HG02678 (cell line): Measurements from ENCODE around the gene RYR2.
"Not testable (repeated sequence)": the region's sequence is repeated elsewhere in the genome, so short reads cannot be mapped to it uniquely, and the experiment has no call there.

ENCODE experiments used
- ATAC-seq: cut with Tn5 transposase; IDR thresholded peaks from one replicate; pipeline ENCODE4 v1.9.1; 2021; ENCODE audit warnings: mild to moderate bottlenecking, moderate library complexity; ENCODE audit not compliant: unreplicated experiment

RYR2 gene

DNA sequence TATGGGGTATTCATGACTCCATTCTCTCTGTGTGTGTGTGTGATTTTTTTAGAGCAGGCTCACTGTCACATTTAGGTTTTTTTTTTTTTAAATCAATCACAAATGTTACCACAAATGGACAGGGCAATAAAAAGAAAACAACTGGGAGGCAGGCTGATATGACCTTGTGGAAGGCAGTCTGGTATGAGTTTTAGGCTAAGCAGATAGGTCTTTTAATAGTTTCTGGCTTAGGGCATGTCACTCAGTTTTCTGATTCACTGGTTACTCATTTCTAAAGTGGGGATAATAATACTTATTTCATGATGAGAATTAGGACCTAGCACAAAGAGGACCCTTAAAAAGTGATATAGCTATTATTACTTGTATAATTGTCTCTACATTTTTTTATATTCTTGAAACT is 278.9 kb downstream of the RYR2 start:
- ATAC-seq: no peak

DNA sequence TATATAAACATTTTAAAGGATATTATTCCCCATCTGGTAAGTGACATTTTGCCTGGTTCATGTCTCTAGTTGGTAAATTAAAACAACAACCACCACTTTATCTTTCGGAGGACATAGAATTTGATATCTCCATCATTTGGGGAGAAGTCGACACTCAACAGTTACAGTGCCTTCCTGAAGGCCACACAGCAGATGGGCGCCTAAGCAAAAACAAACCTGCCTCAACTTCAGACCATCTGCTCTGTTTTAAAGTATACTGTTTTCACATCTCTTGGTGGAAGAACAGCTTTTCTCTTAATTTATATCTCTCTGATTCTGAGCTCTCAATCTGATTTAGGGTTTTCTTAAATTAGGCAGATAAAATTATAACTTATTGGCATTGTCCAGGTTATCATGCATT is 282.2 kb downstream of the RYR2 start:
- ATAC-seq: no peak

DNA sequence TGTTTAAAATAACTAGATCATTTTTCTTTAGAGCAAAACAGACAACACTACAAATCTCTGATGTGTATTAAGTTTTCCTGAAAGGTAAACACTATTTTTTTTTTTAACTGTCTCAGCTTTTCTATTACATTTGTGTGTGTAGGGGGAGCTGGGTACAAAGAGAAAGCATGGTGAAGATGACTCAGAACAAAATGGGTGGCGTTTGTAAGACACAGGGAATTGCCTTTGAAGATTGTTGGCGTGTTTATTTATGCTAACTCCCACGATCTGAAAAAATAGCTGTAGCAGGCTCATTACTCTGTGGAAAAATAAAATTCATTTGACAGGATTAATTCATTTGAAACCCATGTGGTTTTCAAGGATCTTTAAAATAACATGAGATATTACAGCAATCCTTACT is 285.1 kb downstream of the RYR2 start:
- no peak for ATAC-seq

DNA sequence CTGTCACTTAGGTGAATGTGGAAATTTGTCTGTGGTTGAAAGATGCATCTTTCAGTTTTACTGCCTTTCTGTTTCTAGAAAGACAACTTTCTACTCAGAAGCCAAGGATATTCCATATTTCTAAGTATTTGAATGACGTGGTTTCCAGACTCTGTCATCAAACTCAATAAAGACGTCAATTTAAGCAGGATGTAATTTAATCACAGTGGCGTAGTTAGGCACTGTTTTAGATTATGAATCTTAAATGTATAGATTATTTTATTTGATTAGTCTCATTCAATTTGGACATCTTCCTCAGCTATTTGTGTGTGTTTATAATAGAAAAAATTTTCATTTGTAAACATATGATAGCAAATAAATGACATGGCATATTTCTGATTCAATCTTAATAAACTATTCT is 298.9 kb downstream of the RYR2 start:
- ATAC-seq: no peak

DNA sequence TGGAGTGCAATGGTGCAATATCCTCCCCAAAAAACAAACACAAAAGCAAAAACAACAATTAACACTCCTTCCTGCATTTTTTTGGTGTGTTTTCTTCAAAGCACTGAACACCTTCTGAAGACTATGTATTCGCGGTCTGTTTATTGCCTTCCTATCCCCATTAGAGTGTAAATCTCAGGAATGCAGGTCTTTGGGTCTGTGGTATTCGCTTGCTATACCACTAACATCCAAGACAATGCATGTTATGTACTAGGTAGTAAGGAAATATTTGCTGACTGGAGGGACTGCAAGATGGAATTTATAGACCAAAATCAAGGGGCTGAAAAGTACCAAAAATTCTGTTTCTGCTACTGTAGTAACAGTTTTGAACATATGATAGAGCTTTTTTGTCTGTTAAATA is 299.4 kb downstream of the RYR2 start:
- ATAC-seq: no peak

DNA sequence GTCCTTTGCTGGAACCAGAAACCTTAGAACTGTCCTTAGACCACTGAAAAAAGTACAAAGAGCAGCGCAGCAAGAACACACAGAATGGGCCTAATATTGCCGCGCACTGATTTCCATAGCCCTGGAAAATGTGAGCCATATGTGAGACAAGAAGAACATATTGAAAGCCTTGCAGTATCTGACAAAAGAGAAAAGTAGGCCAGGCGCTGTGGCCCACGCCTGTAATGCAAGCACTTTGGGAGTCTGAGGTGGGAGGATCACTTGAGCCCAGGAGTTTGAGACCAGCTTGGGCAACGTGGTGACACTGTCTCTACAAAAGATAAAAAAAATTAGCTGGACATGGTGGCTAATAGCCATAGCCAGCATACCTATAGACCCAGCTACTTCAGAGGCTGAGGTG is 300.7 kb downstream of the RYR2 start:
- ATAC-seq: no peak

DNA sequence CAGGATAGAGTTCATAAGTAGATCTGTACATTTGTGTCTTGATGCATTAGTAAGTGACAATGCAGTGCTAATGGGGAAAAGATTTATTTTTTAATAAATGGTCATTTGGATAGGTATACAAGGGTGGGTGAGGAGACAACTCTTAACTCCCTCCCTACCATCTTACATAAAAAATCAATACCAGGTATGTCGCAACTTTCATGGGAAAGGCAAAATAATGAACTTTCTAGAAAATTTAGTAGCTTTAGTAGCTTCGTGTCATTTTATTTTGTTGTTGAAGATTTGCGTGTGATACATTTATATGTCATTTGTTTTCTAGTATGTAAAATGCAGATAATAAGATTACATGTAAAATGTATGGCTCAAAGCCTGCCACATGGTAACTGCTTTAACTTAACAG is 310.8 kb downstream of the RYR2 start:
- no peak for ATAC-seq

DNA sequence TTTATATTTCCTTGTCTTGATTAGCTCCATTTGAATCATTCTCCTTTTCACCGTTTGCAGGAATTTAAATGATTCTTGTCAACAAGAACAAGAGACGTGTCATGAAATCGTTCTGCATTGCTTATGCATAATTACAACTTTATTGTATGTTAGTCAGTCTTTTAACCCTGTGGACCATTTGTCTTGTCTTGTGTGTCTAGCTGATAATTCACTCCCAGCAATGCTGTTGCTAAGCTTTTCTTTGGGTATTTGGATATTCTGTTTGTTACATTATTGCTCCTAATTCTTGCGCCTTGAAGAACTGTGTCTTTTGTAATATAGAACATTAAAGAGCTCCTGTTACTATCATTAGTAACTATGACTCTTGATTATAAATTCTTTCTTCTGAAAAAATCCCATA is 311.9 kb downstream of the RYR2 start:
- no peak for ATAC-seq

DNA sequence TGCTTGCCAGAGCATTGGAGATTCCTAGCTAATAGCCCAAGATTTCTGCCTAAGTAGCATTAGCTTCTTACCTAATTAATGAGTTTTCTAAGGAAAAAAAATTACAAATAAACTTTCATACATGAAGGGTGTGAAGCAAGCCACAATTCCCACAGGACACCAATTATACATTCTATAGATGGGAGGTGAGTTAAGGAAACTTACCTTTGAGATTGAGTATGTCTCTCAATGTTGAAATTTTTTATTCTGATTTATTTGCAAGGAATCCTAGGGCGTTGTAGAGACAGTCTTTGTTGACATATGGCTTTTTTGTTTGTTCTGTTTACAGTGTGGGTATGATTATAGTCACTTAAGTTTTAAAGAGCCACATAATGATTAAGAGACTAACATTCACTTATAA is 313.0 kb downstream of the RYR2 start:
- no peak for ATAC-seq

DNA sequence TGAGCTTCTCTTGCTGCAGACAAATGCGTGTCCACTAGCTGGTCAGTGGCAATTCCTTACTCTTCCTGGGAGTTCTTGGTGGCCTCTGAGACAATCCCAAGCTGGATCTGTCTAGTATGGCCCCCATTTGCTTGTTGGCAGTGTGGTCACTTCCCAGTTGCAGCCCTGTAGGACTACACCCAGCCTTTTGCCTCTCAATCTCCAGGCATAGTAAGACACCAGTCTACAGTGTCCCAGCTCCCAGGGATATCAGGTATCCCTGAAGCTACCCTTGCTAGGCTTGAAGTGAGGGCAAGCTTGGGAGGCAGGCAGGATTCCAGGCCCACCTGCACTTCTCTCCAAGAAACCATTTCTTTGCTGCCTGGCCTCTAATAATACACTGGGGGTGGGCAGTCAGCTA is 316.6 kb downstream of the RYR2 start:
- ATAC-seq: no peak

DNA sequence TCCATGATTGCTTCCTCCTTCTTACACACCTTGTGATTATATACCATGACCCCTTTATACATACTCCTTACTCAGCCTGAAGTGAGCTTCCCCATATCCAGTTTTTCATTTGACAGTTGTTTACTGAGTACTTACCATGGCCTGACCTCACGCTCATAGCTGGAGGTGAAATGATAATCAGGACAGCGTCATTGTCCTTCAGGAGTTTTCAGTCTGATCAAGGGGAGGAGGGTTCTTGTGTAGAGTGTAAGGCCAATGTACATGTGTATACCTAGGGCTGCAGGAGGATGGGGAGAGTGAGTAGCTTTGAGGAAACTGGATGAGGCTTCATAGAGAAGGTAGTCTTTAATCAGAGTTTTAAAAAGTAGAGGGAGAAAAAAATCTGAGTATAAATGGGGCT is 325.8 kb downstream of the RYR2 start:
- ATAC-seq: no peak

DNA sequence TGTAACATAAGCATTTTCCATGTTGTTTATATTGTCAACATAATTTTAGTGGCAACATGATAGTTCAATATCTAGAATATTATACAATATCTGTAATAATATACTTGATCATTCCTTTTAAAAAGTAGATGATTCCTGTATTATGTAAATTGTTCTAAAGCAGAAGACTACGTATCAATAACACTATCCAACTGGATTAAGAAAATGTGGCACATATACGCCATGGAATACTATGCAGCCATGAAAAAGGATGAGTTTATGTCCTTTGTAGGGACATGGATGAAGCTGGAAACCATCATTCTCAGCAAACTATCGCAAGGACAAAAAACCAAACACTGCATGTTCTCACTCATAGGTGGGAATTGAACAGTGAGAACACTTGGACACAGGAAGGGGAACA is 329.5 kb downstream of the RYR2 start:
- ATAC-seq: not testable (repeated sequence)

DNA sequence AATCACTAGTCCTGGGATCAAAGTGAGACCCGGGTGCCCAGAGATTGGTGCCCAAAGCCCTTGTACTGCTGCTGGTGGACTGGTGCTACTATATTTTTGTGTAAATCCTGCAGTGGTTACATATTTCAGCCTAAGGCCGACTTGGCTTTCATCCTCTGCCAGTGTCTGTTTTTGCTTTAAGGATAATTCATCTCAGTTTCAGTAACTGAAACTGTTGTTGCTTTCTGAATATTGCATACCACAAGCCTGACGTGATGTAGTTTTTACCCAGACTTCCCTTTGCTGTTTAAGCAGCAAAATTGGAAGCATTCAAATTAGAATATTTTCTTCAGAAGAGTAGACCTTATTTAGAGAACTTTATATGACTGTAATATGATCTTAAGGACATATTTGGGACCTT is 341.8 kb downstream of the RYR2 start:
- ATAC-seq: no peak

DNA sequence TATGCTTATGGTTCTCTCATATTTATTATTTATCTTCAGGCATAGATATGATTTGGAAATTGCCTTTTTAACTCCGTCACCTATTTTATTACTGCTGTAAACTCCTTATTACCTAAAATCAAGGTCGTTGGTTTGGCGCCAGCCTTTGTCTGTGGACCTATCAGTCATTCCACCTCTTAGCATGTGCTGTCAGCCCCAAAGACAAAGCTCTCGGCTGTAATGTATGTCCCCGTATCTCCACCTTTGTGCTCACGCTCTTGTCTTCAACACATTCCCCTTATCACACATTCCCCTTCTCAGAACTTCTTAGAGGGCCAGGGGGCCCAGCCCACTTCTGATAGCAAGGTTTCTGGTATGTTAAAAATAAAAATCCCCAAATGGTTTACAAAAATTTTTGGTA is 342.2 kb downstream of the RYR2 start:
- no peak for ATAC-seq

DNA sequence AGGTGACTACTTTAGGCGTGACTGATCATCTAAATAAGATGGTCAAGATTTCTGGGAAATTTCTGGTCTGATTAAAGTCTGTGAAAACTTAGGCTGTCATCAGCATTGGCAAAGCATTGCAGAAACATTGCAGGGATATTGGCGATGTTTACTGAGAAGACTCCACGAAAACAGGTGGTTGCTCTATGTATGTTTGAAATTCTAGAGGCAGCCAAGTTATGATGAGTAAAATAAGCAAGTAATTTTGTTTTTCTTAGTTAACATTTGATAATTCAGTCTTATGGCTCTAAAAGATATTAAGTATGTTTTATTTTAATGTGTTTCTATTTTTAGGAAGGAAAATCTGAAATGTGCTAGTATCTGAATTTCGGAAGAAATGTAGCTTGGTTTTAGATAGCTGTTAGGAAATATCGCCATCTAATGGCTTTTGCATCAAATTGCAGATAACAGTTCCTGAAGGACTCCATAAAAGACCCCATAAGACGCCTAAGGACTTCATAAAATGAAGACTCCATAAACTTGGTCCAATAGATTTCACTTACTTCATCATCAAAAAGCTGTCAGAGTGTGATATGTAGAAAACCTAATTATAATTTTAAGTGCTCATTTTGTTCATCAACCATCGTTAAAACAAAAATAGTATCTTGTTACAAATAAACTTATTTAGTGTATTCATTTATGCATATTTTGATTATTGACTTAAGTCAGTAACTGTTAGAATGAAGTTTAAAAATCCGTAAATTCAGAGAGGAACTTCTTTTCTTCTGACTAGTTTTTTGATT is 344.6 kb downstream of the RYR2 start:
- ATAC-seq: peak; percentile 54

DNA sequence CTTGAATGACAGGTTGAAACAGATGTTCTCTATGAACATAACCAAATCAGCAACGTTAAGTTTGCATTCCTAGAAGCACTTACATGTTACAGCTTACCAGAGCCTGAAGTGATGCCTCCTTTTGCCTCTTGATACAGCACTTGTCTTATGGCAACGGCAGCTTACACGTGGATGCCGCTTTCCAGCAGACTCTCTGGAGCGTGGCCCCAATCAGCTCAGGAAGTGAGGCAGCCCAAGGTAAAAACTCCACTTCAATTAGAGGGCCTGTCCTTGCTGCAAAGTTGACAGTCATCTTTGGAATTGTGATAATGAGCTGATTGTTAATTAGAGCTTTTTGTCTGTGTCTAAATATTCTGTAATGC is 345.1 kb downstream of the RYR2 start:
- no peak for ATAC-seq

DNA sequence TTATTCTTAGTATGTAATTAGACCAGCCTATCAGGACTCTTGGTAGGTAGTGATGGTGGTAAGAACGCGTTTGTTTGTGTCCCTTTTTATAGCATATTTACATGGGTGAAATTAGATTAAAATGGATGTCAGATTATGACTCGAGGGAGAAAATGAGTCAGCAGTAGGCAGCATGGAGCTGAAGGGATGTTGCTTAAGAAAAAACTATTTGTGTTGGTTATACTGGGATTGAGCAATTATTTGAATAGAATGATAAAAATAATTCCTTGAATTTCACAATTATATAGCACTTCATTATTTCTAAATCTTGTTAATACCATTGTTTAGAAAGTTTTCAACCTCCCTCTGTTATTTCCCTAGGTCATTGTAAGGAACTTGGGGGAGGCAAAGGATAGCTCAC is 348.8 kb downstream of the RYR2 start:
- ATAC-seq: no peak

DNA sequence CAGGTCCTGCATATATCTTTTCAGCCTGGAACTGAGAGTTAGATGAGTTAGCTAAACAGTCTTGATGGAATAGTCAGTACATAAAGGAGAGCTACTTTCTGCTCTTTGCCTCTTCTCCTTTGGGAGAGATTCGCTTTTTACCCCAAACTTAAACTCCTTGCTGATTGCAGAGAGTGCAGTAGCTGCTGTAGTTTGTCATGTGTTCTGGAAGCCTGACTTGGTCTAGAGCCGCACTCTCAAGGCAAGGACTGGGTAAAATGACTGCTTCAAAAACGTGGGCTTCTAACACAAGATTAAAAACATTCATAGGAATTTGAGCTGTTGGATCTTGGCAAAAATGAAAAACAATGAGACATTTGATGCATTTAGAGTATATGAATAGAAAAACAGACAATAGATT is 351.6 kb downstream of the RYR2 start:
- no peak for ATAC-seq

DNA sequence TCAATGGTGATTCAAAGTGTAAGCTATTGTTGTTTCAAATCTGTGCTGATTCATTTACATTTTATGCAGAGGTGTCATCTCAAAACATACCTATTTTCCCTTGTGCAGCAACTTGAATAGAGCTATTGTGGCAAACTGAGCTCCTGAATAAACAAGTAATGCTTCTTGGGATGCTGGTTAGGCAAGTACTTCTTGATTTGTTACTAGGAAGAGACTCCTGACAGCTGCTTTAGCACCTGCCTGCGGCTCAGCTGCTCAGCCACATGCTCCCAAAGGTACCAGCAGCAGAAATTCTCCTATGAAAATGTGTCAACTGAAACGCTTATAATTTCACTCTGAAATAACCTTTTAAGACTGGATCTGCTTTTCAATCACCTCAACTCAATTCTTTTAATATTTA is 352.3 kb downstream of the RYR2 start:
- ATAC-seq: no peak

DNA sequence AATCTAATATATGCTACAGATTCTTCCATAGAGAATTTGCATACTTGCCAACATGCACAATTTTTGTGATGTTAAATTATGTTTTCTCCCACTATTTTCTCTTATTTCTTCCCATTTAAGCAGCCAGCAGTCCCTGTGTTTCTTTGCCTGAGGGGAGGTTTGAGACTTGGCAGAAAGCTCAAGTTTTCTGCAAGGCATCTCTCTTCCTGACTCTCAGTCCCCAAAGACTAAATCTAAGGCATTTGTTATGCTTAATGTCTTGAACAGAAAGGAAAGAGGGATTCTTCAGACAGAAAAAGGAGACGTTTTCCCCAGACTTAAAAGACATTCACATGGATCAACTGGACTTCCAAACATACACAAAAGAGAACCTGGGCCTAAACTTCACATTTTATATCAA is 354.4 kb downstream of the RYR2 start:
- no peak for ATAC-seq

DNA sequence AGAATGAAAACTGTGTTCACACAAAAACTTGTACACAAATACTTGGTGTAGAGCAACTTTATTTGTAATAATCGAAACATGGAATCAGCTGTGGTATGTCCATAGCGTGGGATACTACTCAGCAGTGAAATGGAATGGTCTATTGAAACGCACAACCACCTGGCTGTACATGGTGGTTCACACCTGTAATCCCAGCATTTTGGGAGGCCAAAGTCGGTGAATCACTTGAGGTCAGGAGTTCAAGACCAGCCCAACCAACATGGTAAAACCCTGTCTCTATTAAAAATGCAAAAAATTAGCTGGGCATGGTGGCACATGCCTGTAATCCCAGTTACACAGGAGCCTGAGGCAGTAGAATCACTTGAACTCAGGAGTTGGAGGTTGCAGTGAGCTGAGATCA is 356.8 kb downstream of the RYR2 start:
- no peak for ATAC-seq

DNA sequence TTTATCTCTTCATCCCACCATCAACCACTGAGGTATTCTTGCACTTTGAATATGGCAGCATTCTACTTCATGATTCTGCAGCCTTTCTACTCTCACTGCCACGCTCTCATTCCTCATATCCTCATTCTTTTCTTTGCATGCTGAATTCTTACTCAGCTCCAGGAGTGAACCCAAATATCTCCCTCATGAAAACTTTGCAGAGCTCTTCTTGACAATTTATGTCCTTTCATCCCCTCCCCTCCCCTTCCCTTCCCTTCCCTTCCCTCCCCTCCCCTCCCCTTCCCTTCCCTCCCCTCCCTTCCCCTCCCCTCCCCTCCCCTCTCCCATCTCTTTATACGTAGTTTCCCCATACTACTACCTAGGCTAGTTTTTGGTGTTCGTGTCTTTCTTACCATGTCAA is 363.9 kb downstream of the RYR2 start:
- no peak for ATAC-seq

DNA sequence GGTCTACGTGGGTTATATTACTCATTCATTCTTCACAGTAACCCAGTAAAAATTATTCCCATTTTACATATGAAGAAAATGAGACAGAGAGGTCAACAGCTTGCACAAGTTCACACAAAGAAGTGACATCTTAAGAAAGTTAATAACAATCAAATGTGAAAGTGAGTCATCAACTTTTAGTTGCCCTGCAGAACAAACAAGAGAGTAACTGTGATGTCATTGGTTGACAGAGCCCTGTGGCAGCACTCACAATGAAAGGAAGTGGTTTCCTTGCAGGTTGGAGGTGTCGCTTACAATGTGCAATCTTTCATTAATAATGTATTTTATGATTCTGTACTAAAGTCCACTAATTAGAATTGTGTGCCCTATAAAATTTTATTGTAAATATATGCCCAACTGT is 369.6 kb downstream of the RYR2 start:
- ATAC-seq: no peak
